Hepatocyte (in vitro differentiated cells): ENCODE data around the gene SPTAN1.

Source experiments
- CTCF ChIP-seq: fragments of 200-600 bp; sonication (generic); IDR thresholded peaks from 2 replicates; pipeline ENCODE4 v1.5.1; 2016; ENCODE audit warnings: antibody characterized with exemption, mild to moderate bottlenecking; ENCODE audit not compliant: poor library complexity
- EZH2phosphoT487 ChIP-seq: fragments of 200-600 bp; sonication (generic); IDR thresholded peaks from one replicate; pipeline ENCODE4 v1.6.1; 2018; ENCODE audit warnings: antibody characterized with exemption, mild to moderate bottlenecking, low read depth, moderate library complexity; ENCODE audit not compliant: unreplicated experiment, severe bottlenecking

DNA sequence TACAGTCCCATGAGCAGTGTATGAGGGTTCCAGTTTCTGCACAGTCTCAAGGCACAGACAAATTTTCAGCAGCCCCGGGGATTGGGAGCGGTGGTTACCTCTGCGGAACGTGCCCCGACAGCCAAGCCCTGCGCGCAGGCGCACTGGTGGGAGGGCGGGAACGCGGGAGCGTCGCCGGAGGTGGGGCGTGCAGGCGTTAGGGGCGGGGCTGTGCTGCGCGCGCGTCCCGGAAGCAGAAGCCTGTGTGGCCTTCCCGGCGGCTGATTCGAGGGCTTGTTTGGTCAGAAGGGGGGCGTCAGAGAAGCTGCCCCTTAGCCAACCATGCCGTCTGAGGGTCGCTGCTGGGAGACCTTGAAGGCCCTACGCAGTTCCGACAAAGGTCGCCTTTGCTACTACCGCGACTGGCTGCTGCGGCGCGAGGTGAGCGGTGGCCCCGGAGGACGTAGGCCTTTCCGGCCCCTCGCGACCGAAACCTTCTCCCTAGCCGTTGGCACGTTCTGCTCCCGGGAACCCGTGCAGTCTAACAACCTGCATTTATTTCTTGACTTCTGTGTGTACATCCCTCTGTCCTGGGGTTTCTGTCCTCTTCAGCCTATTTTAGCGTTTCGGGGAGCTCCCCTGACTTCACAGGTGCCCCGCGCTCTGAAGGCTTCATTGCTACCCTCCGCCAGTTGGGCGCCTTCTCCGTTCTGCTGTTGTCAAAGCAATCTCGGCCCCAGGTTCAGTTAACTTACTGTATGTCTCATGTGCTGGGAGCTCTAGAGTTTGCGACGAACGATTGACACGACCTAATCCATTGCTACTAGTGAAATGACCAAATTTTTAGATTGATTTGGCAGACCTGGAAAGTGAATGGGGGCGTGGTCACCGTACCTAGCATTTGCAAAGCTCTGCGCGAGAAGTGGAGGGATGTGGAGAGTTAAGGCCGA is 47.6 kb upstream of the SPTAN1 start, which contains the start of gene GLE1:
- TF ChIP-seq CTCF (no peak), EZH2phosphoT487 (no peak)
